HG03139 (cell line): ENCODE data around the gene CTNNA1.

ENCODE experiments used
- ATAC-seq: cut with Tn5 transposase; IDR thresholded peaks from one replicate; pipeline ENCODE4 v1.9.1; 2021; ENCODE audit not compliant: unreplicated experiment

CTNNA1 gene

DNA sequence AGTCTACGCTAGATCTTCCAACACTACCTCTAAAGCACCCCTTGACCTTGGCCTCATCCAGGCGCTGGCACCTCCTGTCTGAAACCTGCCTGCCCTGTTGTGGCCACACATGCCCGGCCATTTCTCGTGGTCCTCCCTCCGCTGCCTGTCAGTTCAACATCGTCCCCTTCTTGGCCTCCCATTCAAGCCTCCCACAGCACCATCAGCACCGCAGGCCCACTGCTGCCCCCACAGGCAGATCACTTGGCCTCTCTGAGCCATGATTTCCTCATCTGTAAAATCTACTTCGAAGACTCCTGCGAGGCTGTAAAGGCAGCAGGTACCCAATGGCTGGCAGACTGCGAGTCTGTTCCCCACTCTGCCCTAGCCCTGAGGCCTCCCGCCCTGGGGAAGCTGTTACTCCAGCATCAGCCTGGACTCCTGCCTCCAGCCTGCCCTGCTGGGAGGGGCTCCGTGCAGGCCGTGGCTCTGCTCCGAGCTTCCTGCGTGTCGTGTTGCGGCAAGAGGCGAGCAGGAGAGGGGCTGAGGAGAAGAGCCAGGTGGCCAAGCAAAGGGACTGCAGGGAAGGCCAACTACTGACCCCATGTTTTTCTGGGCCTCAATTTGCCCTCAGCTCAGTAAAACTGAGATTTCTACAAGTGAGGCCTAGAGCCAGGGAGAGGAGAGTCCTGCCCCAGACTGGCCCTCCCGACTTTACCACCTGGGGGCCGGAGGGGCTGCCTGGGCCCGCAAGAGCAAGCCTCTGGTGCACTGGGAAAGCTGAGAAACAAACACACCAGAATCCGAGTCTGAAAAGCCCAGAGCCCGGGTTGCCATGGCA, 192.4 kb downstream of the CTNNA1 start:
- no peak for ATAC-seq

DNA sequence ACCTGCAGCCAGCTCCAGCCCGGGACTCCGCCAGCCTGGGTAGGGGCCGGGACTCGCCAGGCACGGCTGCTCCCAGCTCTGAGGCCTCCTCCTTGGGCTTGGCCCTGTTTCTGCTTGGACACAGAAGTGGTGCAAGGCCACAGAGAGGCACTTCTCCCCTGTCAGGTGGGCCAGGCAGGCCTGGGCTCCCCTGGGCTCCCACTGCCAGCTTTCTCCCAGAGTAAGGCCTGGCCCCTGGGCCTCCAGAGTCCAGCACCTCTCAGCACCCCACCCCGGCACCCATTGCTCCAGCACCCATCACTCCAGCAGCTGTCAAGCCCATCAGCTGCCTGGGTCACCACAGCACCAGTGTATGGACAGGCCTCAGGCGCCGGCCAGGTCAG, 193.0 kb downstream of the CTNNA1 start:
- no peak for ATAC-seq

DNA sequence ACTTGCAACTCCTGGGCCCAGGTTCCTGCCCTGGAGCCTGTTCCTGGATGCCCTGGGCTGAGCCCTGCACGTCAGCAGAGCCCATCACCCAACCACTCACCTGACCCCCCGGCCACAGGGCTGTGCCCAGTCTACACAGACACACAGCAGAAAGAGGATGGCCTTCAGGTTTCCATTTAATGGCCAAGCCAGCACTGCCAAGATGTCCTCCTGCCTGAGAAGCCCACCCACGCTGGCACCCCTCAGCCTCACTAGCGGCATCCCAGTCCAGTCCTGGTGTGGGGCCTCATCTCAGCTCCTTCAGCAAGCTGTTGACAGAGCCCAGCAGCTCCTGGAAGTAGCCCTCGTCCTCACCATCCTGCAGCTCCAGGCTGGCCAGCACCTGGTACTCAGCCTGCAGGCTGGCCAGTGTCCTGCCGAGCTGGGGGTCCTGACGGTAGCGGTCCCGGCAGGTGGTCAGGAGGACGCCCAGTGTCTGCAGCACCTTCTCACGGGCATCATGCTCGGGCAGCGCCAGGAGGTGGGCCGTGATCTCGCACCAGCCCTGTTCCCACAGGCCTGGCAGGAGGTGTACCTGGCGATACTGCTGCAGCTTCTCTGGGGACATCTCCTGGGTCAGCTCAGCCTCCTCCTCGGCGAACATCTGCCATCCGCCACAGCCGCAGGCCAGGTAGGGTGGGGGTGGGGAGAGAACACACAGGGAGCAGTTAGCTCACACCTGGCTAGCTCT, 193.8 kb downstream of the CTNNA1 start:
- no peak for ATAC-seq

- no peak for ATAC-seq
Measured at GRCh38 chr5:138947780-138948179, 194.6 kb downstream of the CTNNA1 start.

- no peak for ATAC-seq
Measured at GRCh38 chr5:138948471-138949222, 195.4 kb downstream of the CTNNA1 start.

- no peak for ATAC-seq
Measured at GRCh38 chr5:138949223-138949574, 196.0 kb downstream of the CTNNA1 start.

GRCh38 chr5:138949988-138950387, 196.8 kb downstream of the CTNNA1 start:
- ATAC-seq = no peak

- no peak for ATAC-seq
Measured at GRCh38 chr5:138950421-138951031, 197.3 kb downstream of the CTNNA1 start.

DNA sequence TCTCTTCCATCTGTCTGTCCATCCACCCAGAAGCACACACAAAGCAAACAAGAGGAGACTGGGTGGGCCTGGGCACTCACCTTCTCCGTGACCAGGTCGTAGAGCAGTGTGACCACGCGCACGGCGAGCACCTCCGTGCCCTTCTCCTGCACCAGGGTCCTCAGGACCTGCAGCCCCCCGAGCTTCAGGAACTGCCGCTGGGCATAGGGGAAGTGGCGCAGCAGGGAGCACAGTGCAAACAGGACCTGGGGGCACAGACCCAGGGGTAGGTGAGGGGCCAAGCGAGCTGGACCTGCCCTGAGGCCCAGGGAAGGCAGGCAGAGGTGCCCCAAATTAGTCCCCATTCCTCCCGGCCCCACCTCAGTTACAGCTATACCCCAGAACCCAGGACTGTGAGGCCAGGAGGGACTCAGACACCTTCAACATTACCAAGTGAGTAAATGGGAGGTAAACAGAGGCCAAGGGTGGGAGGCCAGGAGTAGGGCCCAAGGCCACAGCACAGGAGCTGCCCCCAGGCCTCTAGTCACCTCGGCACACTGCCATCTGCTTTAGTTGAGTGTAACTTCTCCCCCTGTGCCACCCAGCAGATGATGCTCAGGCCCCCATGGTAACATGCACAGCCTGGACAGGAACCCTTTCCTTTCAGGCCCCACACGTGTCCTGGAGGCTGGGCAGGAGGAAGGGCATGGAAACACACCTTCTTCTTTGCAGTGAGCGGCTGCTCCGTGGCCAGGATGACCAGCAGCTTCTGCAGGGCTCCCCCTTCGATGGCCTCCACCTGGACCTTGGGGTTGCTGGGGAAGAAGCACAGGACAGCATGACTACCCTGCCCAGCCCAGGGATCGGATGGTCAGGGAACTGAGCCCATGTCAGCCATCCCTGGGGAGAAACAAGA, 198.1 kb downstream of the CTNNA1 start:
- ATAC-seq = no peak

GRCh38 chr5:138951986-138952735, 198.9 kb downstream of the CTNNA1 start:
- no peak for ATAC-seq

DNA sequence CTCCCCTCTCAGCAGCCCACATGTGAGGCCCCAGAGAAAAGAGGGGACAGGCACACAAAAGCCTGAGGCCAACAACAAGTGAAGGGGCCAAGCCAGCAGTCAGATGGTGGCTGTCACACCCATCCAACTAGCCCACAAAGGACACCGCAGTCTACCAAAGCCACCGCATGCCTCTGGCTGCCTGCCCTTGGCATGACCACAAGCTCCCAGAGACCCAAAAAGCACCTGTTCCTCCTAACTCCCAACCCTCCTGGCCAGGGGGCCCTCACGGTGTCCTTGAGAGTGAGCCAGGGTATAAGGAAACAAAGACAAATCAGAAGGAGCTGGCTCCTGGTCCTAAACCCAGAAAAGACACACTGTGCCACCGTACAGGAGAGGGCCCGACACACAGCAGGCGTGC, 199.7 kb downstream of the CTNNA1 start:
- ATAC-seq = no peak

DNA sequence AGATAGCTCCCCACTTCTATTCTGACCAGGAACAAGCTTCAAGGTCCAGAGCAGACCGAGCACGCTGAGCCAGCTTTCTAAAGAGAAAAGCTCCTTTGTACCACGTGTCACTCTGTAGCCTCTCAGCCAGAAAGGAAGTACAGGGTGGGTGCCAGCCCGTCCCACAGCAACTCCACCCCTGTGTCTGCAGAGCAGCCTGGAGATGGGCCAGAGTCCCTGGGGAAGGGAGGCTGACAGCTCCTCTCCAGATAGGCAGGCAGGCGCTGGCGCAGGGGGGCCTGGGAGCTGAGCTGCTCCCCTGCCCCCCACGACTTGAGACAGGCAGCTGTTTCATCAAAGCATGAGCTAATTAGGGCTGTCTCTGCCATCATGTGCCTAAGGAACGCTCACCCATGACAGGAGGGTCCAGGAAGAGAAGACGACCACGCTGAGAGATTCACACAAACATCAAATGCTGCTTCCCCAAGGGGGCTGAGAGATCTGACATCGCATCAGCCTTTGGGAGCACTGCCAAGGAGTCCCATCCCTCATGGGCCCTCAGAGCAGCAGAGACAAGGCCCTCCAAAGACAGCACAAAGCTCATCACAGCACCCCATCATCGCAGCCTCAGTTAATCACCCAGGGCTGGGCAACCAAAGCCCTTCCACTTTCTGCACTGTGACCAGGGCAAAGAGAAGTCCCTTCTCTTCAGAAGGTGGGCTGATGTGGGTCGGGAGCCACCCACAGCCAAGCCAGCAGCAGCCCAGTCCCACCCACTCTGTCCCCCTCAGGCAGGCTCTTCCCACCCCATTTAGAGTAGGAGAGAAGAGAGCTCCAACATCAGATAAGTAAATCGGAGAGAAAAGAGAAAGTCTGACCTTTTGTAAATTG, 200.4 kb downstream of the CTNNA1 start:
- ATAC-seq = peak; percentile 71

GRCh38 chr5:138954257-138955012, 201.2 kb downstream of the CTNNA1 start:
- no peak for ATAC-seq

- no peak for ATAC-seq
Measured at GRCh38 chr5:138955013-138955660, 201.9 kb downstream of the CTNNA1 start.

GRCh38 chr5:138955671-138956295, 202.6 kb downstream of the CTNNA1 start:
- ATAC-seq = no peak

DNA sequence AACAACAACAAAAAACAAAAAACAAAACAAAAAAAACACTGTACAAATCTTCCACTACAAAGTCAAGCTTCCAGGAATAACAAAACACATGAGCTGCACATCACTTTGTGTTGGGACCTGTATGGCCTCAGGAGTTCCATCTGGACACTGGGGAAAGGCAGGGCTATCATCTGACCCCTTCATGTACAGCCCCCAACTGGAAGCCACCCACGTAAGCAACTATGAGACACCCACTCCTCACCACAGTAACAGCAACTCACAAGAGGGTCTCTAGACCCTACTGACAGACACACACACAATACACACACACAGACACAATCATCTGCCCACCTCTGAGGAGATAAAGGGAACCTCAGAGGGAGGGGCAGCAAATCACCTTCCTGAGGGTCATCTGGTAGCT, 203.6 kb downstream of the CTNNA1 start:
- ATAC-seq = no peak

DNA sequence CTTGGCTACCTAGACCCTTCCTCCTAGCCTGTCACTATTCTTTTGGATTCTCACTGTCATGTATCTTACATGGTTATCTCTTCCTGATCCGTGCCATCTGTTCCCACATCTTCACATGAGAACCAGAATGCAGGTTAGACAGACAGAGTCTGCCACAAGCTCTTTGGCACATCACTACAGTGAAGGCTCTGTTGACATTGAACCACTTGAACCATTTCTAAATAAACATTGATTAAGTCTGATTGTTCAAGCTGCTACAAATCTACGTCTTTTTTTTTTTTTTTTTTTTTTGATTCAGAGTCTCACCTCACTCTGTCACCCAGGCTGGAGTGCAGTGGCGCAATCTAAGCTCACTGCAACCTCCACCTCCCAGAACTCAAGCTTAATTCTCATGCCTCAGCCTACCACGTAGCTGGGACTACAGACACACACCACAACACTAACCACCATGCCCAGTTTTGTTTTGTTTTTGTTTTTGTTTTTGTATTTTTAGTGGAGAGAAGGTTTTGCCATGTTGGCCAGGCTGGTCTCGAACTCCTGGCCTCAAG, 207.0 kb downstream of the CTNNA1 start:
- no peak for ATAC-seq
